Activated CD8-positive, alpha-beta memory T cell treated with anti-CD3 and anti-CD28 coated beads for 36 hours (primary cell): ENCODE results near the gene OR51A4. TPM values are rescaled to one million over a fixed set of nuclear protein-coding genes. Genes with fewer than 3 reads are reported as not detected.

ENCODE experiments used
- total RNA-seq, 2 experiments: library from RNA; stranded (reverse); gene quantifications; one replicate each; pipeline ENCODE4 v1.2.3, GENCODE V29; 2021

Gene OR51A4
- total RNA-seq, 2 experiments from 2014 or later = not detected

Other genes starting within 250 kb of the OR51A4 start
- gene OR51E2, start 249.8 kb downstream of the OR51A4 start, total RNA-seq = not detected
- gene MMP26, start 242.8 kb downstream of the OR51A4 start, total RNA-seq = not detected
- not detected for gene OR51F1, start 177.7 kb downstream of the OR51A4 start, total RNA-seq
- gene OR52R1, start 143.2 kb downstream of the OR51A4 start, total RNA-seq = not detected
- not detected for gene OR51F2, start 126.3 kb downstream of the OR51A4 start, total RNA-seq
- gene OR51S1, start 98.4 kb downstream of the OR51A4 start, total RNA-seq = not detected
- not detected for gene OR51T1, start 65.7 kb downstream of the OR51A4 start, total RNA-seq
- gene OR51A7, start 43.8 kb downstream of the OR51A4 start, total RNA-seq = not detected
- gene OR51G2, start 28.3 kb downstream of the OR51A4 start, total RNA-seq = not detected
- gene OR51G1, start 23.3 kb downstream of the OR51A4 start, total RNA-seq = not detected
- gene OR51A2, start 8.1 kb upstream of the OR51A4 start, total RNA-seq = not detected
- gene OR51L1, start 47.2 kb upstream of the OR51A4 start, total RNA-seq = not detected
- gene OR52J3, start 98.9 kb upstream of the OR51A4 start, total RNA-seq = not detected
- not detected for gene OR52E2, start 112.0 kb upstream of the OR51A4 start, total RNA-seq
- gene OR52E1, start 122.0 kb upstream of the OR51A4 start, total RNA-seq = not detected
- not detected for gene OR52A5, start 190.8 kb upstream of the OR51A4 start, total RNA-seq
- not detected for gene OR52A1, start 207.2 kb upstream of the OR51A4 start, total RNA-seq